Measurements from ENCODE around the gene ALKBH1.
"Not testable (repeated sequence)": the region's sequence is repeated elsewhere in the genome, so short reads cannot be mapped to it uniquely, and the experiment has no call there.

Gene ALKBH1

GRCh38 chr14:77667331-77667730 lies 40.5 kb downstream of the ALKBH1 start:
- DNase-seq, result no peak

GRCh38 chr14:77663293-77663692 lies 44.5 kb downstream of the ALKBH1 start:
- no peak for DNase-seq

DNA sequence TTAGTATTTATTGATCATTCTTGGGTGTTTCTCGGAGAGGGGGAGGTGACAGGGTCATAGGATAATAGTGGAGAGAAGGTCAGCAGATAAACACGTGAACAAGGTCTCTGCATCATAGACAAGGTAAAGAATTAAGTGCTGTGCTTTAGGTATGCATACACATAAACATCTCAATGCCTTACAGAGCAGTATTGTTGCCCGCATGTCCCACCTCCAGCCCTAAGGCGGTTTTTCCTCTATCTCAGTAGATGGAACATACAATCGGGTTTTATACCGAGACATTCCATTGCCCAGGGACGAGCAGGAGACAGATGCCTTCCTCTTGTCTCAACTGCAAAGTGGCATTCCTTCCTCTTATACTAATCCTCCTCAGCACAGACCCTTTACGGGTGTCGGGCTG lies 46.3 kb downstream of the ALKBH1 start:
- not testable (repeated sequence) for DNase-seq

GRCh38 chr14:77660754-77661153 lies 47.1 kb downstream of the ALKBH1 start:
- DNase-seq, result no peak

- no peak for DNase-seq
These were observed 48.0 kb downstream of the ALKBH1 start for GRCh38 chr14:77659831-77660230.

GRCh38 chr14:77657280-77657679 lies 50.5 kb downstream of the ALKBH1 start:
- no peak for DNase-seq

DNA sequence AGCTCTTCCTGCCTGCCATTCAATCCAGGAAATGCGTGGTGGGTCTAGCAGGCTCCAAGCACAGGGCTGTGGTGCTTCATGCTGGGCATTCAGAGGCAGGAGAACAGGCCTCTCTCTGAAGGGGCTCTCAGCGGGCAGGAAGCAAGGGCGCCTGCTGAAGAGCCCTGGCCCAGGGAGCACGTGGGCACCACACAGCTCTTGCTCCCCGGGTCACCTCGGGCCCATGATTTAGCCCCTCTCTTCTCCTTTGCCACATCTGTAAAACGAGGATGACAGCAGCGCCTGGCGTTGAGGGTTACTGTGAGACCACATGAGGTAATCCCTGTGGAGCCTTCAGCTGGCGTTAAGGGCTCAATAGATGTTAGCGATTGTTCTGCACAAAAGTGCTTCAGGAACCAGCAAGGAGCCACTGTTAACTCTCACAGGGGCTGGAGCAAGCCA lies 53.8 kb downstream of the ALKBH1 start:
- DNase-seq, result no peak

DNA sequence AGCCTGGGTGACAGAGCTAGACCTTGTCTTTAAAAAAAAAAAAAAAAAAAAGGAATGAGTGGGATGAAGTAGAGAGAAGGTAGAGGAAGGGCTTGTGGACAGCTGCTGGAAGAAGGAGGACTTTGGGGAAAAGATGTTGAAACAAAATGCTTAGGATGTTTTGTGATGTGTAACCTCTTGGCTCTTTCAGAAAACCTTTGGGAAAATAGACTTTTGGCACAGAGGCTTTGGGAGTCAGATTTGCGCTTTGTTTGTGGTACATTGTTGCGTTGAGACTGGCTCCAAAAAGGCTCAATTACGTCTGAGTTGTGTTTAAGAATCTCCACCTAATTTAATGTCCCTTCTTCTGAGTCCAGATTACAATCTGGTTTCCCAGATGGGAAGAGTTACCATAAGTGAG lies 58.5 kb downstream of the ALKBH1 start:
- DNase-seq, result no peak

GRCh38 chr14:77648520-77649200 lies 59.2 kb downstream of the ALKBH1 start:
- no peak for DNase-seq

- DNase-seq, result no peak
These were observed 60.0 kb downstream of the ALKBH1 start for GRCh38 chr14:77647853-77648252.

DNA sequence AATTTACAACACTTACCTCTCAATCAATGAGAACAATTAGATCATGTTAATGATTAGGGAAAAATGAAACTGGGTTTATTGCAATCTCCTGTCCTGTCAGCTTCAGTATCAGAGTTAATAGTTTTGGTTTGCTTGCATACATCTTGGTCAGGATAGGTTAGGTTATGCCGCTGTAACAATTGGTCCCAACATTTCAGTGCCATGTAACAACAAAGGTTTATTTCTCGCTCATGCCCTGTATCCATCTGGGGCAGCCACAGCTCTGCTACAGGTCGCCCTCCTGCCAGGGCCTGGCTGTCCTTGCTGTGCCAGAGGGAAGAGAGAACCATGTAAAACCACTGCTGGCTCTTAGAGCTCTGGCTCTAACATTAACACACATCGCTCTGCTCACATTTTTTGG lies 60.9 kb downstream of the ALKBH1 start:
- DNase-seq, result no peak

GRCh38 chr14:77645520-77646230 lies 62.1 kb downstream of the ALKBH1 start:
- DNase-seq, result no peak

DNA sequence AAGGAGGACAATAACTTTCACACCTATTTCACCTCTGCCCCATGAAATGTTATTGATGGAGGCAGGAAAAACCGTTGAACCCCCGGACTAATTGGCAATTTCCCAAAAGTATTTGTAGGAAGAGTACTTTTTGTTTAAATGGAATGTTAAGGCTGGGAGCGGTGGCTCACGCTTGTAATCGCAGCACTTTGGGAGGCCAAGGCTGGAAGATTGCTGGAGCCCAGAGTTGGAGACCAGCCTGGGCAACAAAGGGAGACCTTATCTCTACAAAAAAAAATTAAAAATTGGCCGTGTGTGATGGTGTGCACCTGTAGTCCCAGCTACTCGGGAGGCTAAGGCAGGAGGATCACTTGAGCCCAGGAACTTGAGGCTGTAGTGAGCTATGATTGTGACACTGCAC lies 65.4 kb downstream of the ALKBH1 start:
- DNase-seq, result no peak

- DNase-seq, result peak; percentile 3 to 63 (median 38)
These were observed 66.1 kb downstream of the ALKBH1 start for GRCh38 chr14:77641534-77642341.

DNA sequence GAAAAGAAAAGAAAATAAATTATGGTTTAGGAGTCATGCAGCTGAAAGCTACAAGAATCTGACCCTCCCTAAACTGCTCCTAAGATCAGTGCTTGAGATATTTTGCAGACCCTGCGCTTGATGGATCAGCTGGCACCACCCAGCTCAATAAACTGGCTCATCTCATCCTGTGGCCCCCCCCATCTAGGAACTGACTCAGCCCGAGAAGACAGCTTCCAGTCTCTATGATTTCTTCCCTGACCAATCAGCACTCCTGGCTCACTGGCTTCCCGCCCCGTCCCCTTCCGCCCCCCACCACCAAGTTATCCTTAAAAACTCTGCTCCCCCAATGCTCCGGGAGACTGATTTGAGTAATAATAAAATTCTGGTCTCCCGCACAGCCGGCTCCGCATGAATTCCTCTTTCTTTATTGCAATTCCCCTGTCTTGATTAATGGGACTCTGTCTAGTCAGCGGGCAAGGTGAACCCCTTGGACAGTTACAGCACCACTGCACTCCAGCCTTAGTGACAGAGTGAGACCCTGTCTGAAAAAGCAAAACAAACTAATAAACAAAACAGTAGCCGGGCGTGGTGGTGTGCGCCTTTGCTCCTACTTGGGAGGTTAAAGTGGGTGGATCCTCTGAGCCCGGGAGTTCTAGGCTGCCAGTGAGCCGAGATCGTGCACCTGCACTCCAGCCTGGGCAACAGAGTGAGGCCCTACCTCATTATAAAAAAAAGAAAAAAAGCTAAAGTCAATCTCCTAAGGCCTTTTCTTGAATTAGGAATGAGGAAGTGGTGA lies 66.9 kb downstream of the ALKBH1 start:
- DNase-seq, result no peak

DNA sequence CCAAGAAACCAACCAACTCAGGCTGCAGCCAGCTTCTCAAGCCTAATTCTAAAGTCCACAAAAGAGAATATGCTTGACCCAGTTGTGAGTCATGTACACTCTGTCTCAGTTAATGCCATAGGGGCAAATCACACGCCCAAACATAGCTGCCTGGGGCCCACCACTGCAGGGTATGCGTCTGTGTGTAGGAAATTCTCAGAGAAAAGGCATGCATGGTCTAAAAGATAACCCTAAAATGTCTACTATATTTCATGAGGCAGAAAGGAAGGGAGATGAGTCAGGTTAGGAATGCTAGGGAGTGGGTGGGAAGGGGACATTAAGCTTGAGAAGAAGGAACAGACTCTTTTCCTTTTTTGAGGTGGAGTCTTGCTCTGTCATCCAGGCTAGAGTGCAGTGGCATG lies 69.1 kb downstream of the ALKBH1 start:
- DNase-seq, result no peak

DNA sequence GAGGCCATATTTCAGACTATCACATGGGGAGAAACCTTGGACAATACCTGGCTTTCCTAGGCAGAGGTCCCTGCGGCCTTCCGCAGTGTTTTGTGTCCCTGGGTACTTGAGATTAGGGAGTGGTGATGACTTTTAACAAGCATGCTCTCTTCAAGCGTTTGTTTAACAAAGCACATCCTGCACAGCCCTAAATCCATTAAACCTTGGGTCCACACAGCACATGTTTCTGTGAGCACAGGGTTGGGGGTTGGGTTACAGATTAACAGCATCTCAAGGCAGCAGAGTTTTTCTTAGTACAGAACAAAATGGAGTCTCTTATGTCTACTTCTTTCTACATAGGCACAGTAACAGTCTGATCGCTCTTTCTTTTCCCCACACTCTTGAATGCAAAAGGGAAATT lies 72.0 kb downstream of the ALKBH1 start:
- not testable (repeated sequence) for DNase-seq

DNA sequence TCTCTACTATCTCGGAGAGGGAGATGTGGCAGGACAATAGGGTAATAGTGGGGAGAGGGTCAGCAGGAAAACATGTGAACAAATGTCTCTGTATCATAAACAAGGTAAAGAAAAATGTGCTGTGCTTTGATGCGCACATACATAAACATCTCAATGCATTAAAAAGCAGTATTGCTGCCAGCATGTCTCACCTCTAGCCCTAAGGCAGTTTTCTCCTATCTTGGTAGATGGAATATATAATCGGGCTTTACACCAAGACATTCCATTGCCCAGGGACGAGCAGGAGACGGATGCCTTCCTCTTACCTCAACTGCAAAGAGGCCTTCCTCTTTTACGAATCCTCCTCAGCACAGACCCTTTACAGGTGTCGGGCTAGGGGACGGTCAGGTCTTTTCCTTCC lies 72.4 kb downstream of the ALKBH1 start:
- not testable (repeated sequence) for DNase-seq

GRCh38 chr14:77630111-77630510 lies 77.7 kb downstream of the ALKBH1 start:
- no peak for DNase-seq

DNA sequence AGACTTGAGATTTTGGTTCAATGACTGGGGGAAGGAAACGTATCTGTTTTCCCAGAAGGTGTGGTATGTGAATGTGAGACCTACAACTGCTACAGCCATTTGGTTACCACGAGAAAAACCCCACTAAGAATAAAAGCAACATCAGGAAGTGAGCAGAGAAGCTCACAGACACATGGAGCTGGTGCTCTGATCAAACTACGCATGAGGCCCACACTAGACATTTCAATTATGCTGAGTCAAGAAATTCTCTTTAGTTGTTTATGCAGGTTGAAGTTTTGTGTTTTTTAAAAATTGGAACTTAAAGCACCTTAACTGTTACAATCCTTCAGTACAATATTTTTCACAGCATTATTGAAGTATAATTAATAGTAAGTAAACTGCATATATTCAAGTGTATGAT lies 82.5 kb downstream of the ALKBH1 start:
- DNase-seq, result no peak

- no peak for DNase-seq
These were observed 84.6 kb downstream of the ALKBH1 start for GRCh38 chr14:77623201-77623600.
